ENCODE measurements around the gene HCRT. TPM values are rescaled to one million over a fixed set of nuclear protein-coding genes. Genes with fewer than 3 reads are reported as not detected.
"Not testable (repeated sequence)": the region's sequence is repeated elsewhere in the genome, so short reads cannot be mapped to it uniquely, and the experiment has no call there.

The HCRT gene
- total RNA-seq, 2 donors from 2014 or later = not detected

DNA sequence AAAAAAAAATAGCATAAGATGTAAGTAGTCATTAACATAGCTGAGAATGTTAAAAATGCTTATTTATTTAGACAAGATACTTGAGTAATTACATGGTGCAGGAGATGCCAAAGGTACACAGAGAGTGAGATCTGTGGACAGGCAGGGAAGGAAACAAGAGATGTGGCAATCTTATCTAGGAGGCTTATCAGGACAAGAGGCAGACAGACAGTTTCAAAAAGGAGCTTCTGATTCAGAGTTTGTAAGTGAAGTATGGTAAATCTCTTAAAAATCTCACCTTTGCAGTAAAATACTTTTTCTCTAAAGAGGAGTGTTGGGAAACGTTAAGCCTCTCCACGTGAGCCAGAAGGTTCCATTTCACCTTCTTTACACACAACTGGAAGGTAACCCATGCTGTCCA lies 28.9 kb upstream of the HCRT start:
- peaks cover 14% of the 10 kb centered on the region for H3K4me1 Mint-ChIP-seq
- H3K4me1 ChIP-seq (ENCODE audit: control insufficient read depth, insufficient read depth, low read length) = peaks cover 12% of the 10 kb centered on the region
- WGBS, 2 experiments (ENCODE audit: insufficient coverage in 1 of 2, insufficient read length in 1 of 2) = 68 to 80% methylated on average over 1 to 2 of the region's 2 CpGs
- no peaks in the 10 kb centered on the region for H3K9me3 Mint-ChIP-seq
- H3K4me3 Mint-ChIP-seq = no peak overlapping the region
- H3K9me3 ChIP-seq (ENCODE audit: control insufficient read depth, low read length) = no peaks in the 10 kb centered on the region
- H3K27me3 ChIP-seq (ENCODE audit: control insufficient read depth, insufficient read depth, low read length, poor library complexity, severe bottlenecking) = no peaks in the 10 kb centered on the region
- peaks cover 50% of the 10 kb centered on the region for H3K36me3 ChIP-seq (ENCODE audit: control insufficient read depth, insufficient read depth, low read length)
- H3K4me3 ChIP-seq (ENCODE audit: low read length) = no peak overlapping the region
- no peak overlapping the region for H3K27ac Mint-ChIP-seq
- H3K27me3 Mint-ChIP-seq (ENCODE audit: insufficient read depth) = no peaks in the 10 kb centered on the region
- DNase-seq = no peak
- no peak overlapping the region for H3K9ac ChIP-seq (ENCODE audit: extremely low read depth, low read length, poor library complexity, severe bottlenecking)
- peaks cover 52% of the 10 kb centered on the region for H3K36me3 Mint-ChIP-seq (ENCODE audit: low read depth)
- TF ChIP-seq, protein P1, sequence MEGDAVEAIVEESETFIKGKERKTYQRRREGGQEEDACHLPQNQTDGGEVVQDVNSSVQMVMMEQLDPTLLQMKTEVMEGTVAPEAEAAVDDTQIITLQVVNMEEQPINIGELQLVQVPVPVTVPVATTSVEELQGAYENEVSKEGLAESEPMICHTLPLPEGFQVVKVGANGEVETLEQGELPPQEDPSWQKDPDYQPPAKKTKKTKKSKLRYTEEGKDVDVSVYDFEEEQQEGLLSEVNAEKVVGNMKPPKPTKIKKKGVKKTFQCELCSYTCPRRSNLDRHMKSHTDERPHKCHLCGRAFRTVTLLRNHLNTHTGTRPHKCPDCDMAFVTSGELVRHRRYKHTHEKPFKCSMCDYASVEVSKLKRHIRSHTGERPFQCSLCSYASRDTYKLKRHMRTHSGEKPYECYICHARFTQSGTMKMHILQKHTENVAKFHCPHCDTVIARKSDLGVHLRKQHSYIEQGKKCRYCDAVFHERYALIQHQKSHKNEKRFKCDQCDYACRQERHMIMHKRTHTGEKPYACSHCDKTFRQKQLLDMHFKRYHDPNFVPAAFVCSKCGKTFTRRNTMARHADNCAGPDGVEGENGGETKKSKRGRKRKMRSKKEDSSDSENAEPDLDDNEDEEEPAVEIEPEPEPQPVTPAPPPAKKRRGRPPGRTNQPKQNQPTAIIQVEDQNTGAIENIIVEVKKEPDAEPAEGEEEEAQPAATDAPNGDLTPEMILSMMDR (conservative IDR thresholded peaks at IDR 0.05) = no peak
- H3K27ac ChIP-seq (ENCODE audit: low read depth, low read length) = no peak overlapping the region

DNA sequence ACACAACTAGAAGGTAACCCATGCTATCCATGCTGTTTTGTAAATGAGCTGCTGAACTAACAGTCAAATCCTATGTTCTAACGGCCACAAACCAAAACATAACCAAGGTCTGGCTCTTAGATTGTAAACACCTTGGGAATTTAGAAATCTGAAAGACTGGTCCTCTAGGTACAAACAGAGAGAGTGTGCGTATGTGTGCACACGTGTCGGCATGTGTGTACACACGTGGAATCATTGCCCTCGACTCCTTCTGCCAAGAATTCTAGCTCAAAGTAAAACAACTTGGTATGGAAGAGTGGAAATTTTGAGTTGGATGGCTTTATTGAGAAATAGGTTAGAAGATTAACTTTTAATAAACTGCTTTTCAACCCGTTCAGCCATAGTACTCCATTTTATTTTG lies 27.1 kb upstream of the HCRT start:
- H3K27ac Mint-ChIP-seq = no peak overlapping the region
- peaks cover 52% of the 10 kb centered on the region for H3K36me3 Mint-ChIP-seq (ENCODE audit: low read depth)
- H3K9me3 Mint-ChIP-seq = no peaks in the 10 kb centered on the region
- H3K36me3 ChIP-seq (ENCODE audit: control insufficient read depth, insufficient read depth, low read length) = peaks cover 65% of the 10 kb centered on the region
- no peak overlapping the region for H3K4me3 Mint-ChIP-seq
- no peak overlapping the region for H3K4me3 ChIP-seq (ENCODE audit: low read length)
- H3K4me1 ChIP-seq (ENCODE audit: control insufficient read depth, insufficient read depth, low read length) = peaks cover 12% of the 10 kb centered on the region
- DNase-seq = no peak
- H3K27me3 Mint-ChIP-seq (ENCODE audit: insufficient read depth) = no peaks in the 10 kb centered on the region
- H3K9ac ChIP-seq (ENCODE audit: extremely low read depth, low read length, poor library complexity, severe bottlenecking) = no peak overlapping the region
- H3K4me1 Mint-ChIP-seq = peaks cover 14% of the 10 kb centered on the region
- no peaks in the 10 kb centered on the region for H3K9me3 ChIP-seq (ENCODE audit: control insufficient read depth, low read length)
- WGBS, 2 experiments (ENCODE audit: insufficient coverage in 1 of 2, insufficient read length in 1 of 2) = 89 to 94% methylated on average over 7 of the region's 7 CpGs
- TF ChIP-seq, protein P1 (conservative IDR thresholded peaks at IDR 0.05) = no peak
- no peaks in the 10 kb centered on the region for H3K27me3 ChIP-seq (ENCODE audit: control insufficient read depth, insufficient read depth, low read length, poor library complexity, severe bottlenecking)
- H3K27ac ChIP-seq (ENCODE audit: low read depth, low read length) = no peak overlapping the region

DNA sequence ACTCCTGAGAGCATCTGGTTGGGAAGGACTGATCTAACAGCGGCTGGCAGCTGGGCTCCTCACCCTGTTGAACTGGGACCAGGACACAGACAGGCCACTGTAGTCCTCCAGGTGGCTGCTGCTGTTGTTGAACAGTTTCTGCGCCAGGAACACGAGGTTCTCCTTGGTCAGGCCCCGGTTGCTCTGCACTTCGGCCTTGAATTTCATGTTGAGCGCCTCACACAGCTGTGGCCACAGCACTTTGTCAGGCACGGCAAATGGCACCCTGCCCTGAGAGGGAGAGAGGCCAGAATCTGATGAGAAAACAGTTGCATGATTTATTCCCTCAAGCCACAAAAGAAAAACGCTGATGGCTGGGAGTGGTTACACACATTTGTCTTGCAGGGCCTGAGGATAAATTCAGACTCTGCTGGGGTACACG lies 26.7 kb upstream of the HCRT start:
- H3K27ac ChIP-seq (ENCODE audit: low read depth, low read length) = not testable (repeated sequence)
- peaks cover 14% of the 10 kb centered on the region for H3K4me1 Mint-ChIP-seq

GRCh38 chr17:42210046-42210445 lies 24.8 kb upstream of the HCRT start:
- Mint-ChIP-seq H3K9me3 (no peaks in the 10 kb centered on the region), H3K36me3 (ENCODE audit: low read depth) (peaks cover 59% of the 10 kb centered on the region), H3K4me3 (no peak overlapping the region), H3K27me3 (ENCODE audit: insufficient read depth) (no peaks in the 10 kb centered on the region), H3K27ac (no peak overlapping the region), H3K4me1 (peaks cover 10% of the 10 kb centered on the region)
- TF ChIP-seq, protein P1 (conservative IDR thresholded peaks at IDR 0.05) = no peak
- 95 to 96% methylated on average over 6 of the region's 6 CpGs for WGBS, 2 experiments (ENCODE audit: insufficient coverage in 1 of 2, insufficient read length in 1 of 2)
- H3K9me3 ChIP-seq (ENCODE audit: control insufficient read depth, low read length) = no peaks in the 10 kb centered on the region
- H3K9ac ChIP-seq (ENCODE audit: extremely low read depth, low read length, poor library complexity, severe bottlenecking) = no peak overlapping the region
- H3K27ac ChIP-seq (ENCODE audit: low read depth, low read length) = no peak overlapping the region
- no peak overlapping the region for H3K4me3 ChIP-seq (ENCODE audit: low read length)
- H3K4me1 ChIP-seq (ENCODE audit: control insufficient read depth, insufficient read depth, low read length) = peaks cover 8% of the 10 kb centered on the region
- no peak for DNase-seq
- H3K36me3 ChIP-seq (ENCODE audit: control insufficient read depth, insufficient read depth, low read length) = peaks cover 74% of the 10 kb centered on the region
- no peaks in the 10 kb centered on the region for H3K27me3 ChIP-seq (ENCODE audit: control insufficient read depth, insufficient read depth, low read length, poor library complexity, severe bottlenecking)

More for the DNA sequence above, 26.7 kb upstream of the HCRT start:
- DNase-seq; H3K27ac Mint-ChIP-seq; H3K27me3 ChIP-seq (ENCODE audit: control insufficient read depth, insufficient read depth, low read length, poor library complexity, severe bottlenecking); H3K4me3 ChIP-seq (ENCODE audit: low read length); H3K27me3 Mint-ChIP-seq (ENCODE audit: insufficient read depth); H3K9me3 ChIP-seq (ENCODE audit: control insufficient read depth, low read length); H3K4me3 Mint-ChIP-seq; H3K9ac ChIP-seq (ENCODE audit: extremely low read depth, low read length, poor library complexity, severe bottlenecking); H3K9me3 Mint-ChIP-seq: not testable (repeated sequence)
- WGBS, 2 experiments (ENCODE audit: insufficient coverage in 1 of 2, insufficient read length in 1 of 2) = 90 to 92% methylated on average over 4 to 7 of the region's 9 CpGs
- H3K36me3 Mint-ChIP-seq (ENCODE audit: low read depth) = peaks cover 51% of the 10 kb centered on the region
- H3K36me3 ChIP-seq (ENCODE audit: control insufficient read depth, insufficient read depth, low read length) = peaks cover 65% of the 10 kb centered on the region
- H3K4me1 ChIP-seq (ENCODE audit: control insufficient read depth, insufficient read depth, low read length) = peaks cover 12% of the 10 kb centered on the region

DNA sequence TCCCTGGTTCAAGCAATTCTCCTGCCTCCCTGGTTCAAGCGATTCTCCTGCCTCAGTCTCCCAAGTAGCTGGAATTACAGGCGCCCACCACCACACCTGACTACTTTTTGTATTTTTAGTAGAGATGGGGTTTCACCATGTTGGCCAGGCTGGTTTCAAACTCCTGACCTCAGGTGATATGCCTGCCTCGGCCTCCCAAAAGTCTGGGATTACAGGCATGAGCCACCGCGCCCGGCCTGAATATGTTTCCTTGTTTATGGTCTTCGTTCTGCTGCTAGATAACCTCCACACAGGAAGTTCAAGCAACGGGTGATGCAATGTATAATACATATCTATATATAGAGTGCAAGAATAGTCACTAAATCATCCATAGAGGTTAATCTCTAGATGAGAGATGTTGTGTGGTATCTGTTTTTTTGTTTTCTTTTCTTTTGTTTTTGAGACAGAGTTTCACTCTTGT lies 20.9 kb upstream of the HCRT start:
- WGBS, 2 experiments (ENCODE audit: insufficient coverage in 1 of 2, insufficient read length in 1 of 2) = 95% methylated on average over 6 of the region's 8 CpGs; no CpG with 5 or more reads in 1 of the 2 experiments
- H3K4me3 ChIP-seq (ENCODE audit: low read length); H3K27me3 ChIP-seq (ENCODE audit: control insufficient read depth, insufficient read depth, low read length, poor library complexity, severe bottlenecking); H3K27me3 Mint-ChIP-seq (ENCODE audit: insufficient read depth); H3K27ac ChIP-seq (ENCODE audit: low read depth, low read length); H3K9ac ChIP-seq (ENCODE audit: extremely low read depth, low read length, poor library complexity, severe bottlenecking); H3K4me1 ChIP-seq (ENCODE audit: control insufficient read depth, insufficient read depth, low read length); H3K4me1 Mint-ChIP-seq; H3K9me3 Mint-ChIP-seq; H3K27ac Mint-ChIP-seq; H3K9me3 ChIP-seq (ENCODE audit: control insufficient read depth, low read length); H3K4me3 Mint-ChIP-seq; DNase-seq: not testable (repeated sequence)
- H3K36me3 ChIP-seq (ENCODE audit: control insufficient read depth, insufficient read depth, low read length) = peaks cover 80% of the 10 kb centered on the region
- peaks cover 56% of the 10 kb centered on the region for H3K36me3 Mint-ChIP-seq (ENCODE audit: low read depth)

All from endodermal cell (in vitro differentiated cells).